Fibroblast of lung (primary cell): ENCODE results near the gene CDIPT. TPM values are rescaled to one million over a fixed set of nuclear protein-coding genes. Genes with fewer than 3 reads are reported as not detected.

ENCODE experiments used
- DNase-seq, 2 donors: peaks; one replicate each; pipeline versions ENCODE4 v3.0.0 to v3.0.0-alpha.2; 2010; ENCODE audit warnings: low read depth in 2 of 2
- H2AFZ ChIP-seq: 2 replicates; pipeline ENCODE4 v1.5.1; 2012; ENCODE audit warnings: low read length, control low read depth, inconsistent platforms
- H3K27ac ChIP-seq: 2 replicates; pipeline ENCODE4 v1.5.1; 2011; ENCODE audit warnings: low read length, control low read depth; ENCODE audit not compliant: insufficient read depth
- H3K27me3 ChIP-seq: 2 replicates; pipeline ENCODE4 v1.5.1; 2011; ENCODE audit warnings: mild to moderate bottlenecking, low read length; ENCODE audit not compliant: control insufficient read depth, insufficient read depth
- H3K36me3 ChIP-seq: 2 replicates; pipeline ENCODE4 v1.5.1; 2011; ENCODE audit warnings: low read length; ENCODE audit not compliant: control insufficient read depth, insufficient read depth
- H3K4me1 ChIP-seq: 2 replicates; pipeline ENCODE4 v1.5.1; 2011; ENCODE audit warnings: low read length; ENCODE audit not compliant: control insufficient read depth, insufficient read depth; ENCODE audit errors: extremely low read depth
- H3K4me2 ChIP-seq: 2 replicates; pipeline ENCODE4 v1.5.1; 2011; ENCODE audit warnings: low read length, control low read depth; ENCODE audit not compliant: insufficient read depth; ENCODE audit errors: extremely low read depth
- H3K4me3 ChIP-seq, 4 experiments: fragments of 200-600 bp in 1 of 4; sonication (generic) in 1 of 4; replicated peaks in 1 of 4; 2 replicates each; pipeline ENCODE4 v1.5.1; 2011 to 2016; ENCODE audit warnings: low read length in 4 of 4, low read depth in 3 of 4, mild to moderate bottlenecking in 3 of 4, control low read depth in 2 of 4, inconsistent platforms in 1 of 4, mixed read lengths in 1 of 4; ENCODE audit not compliant: insufficient read depth in 1 of 4; ENCODE audit errors: control extremely low read depth in 1 of 4
- H3K79me2 ChIP-seq: 2 replicates; pipeline ENCODE4 v1.5.1; 2012; ENCODE audit warnings: mild to moderate bottlenecking, low read length, inconsistent platforms; ENCODE audit not compliant: control insufficient read depth, insufficient read depth
- H3K9ac ChIP-seq: 2 replicates; pipeline ENCODE4 v1.5.1; 2011; ENCODE audit warnings: mild to moderate bottlenecking, low read length, control low read depth; ENCODE audit not compliant: insufficient read depth
- H3K9me3 ChIP-seq: 2 replicates; pipeline ENCODE4 v1.5.1; 2012; ENCODE audit warnings: low read depth, low read length; ENCODE audit not compliant: control insufficient read depth, insufficient read depth
- H4K20me1 ChIP-seq: 2 replicates; pipeline ENCODE4 v1.5.1; 2011; ENCODE audit warnings: low read length; ENCODE audit not compliant: control insufficient read depth, insufficient read depth; ENCODE audit errors: extremely low read depth
- CTCF ChIP-seq, 2 donors: IDR thresholded peaks in 1 of 2; conservative IDR thresholded peaks in 1 of 2; 1 replicate in 1 of 2; 2 replicates in 1 of 2; pipeline ENCODE4 v1.5.1; 2011 to 2012; ENCODE audit warnings: low read length in 2 of 2, control low read depth in 1 of 2, inconsistent platforms in 1 of 2, low read depth in 1 of 2, mild to moderate bottlenecking in 1 of 2
- EZH2 ChIP-seq: IDR thresholded peaks from 2 replicates; pipeline ENCODE4 v1.5.1; 2012; ENCODE audit warnings: low read length, control low read depth, mild to moderate bottlenecking; ENCODE audit errors: missing control alignments
- polyA plus RNA-seq, 2 donors: library from polyadenylated mRNA; depleted of rRNA in 1 of 2; stranded (reverse) in 1 of 2; unstranded in 1 of 2; fragments of >200 nt; gene quantifications; 2 replicates each; pipeline ENCODE4 v1.2.1, GENCODE V29; 2011 to 2012; ENCODE audit warnings: missing spikeins in 1 of 2
- total RNA-seq: library from RNA; depleted of rRNA; stranded (reverse); fragments of >200 nt; gene quantifications from 2 replicates; pipeline ENCODE4 v1.2.1, GENCODE V29; 2014

Gene CDIPT
- total and polyA plus RNA-seq, 2 donors (not counting 1 experiment from before 2014, with no cell fraction given) = 84.9 to 99.6 TPM

- Histone ChIP-seq H3K4me1 (no peaks in the 10 kb centered on the region), H3K9ac (no peak overlapping the region), H3K4me3 (no peak overlapping the region), H3K36me3 (peaks cover 9% of the 10 kb centered on the region), H3K27me3 (no peaks in the 10 kb centered on the region), H3K9me3 (no peaks in the 10 kb centered on the region), H3K4me2 (no peak overlapping the region), H3K27ac (no peak overlapping the region), H4K20me1 (no peaks in the 10 kb centered on the region), H3K79me2 (peaks cover 14% of the 10 kb centered on the region), H2AFZ (no peak overlapping the region)
- no peak for TF ChIP-seq EZH2
- TF ChIP-seq CTCF (conservative IDR thresholded peaks at IDR 0.05 in 1 of 2, IDR thresholded peaks at IDR 0.05 in 1 of 2; ENCODE audit: low read depth in 1 of 2, low read length in 2 of 2) = no peak
- no peak for DNase-seq
Observed at GRCh38 chr16:29858149-29858849, 4.7 kb downstream of the CDIPT start.

GRCh38 chr16:29857133-29857760 lies 5.8 kb downstream of the CDIPT start:
- Histone ChIP-seq H3K9me3 (no peaks in the 10 kb centered on the region), H3K4me2 (no peak overlapping the region), H4K20me1 (no peaks in the 10 kb centered on the region), H3K79me2 (peaks cover 9% of the 10 kb centered on the region), H2AFZ (no peak overlapping the region), H3K27ac (no peak overlapping the region), H3K27me3 (no peaks in the 10 kb centered on the region), H3K4me3 (no peak overlapping the region), H3K4me1 (no peaks in the 10 kb centered on the region), H3K9ac (no peak overlapping the region), H3K36me3 (peaks cover 9% of the 10 kb centered on the region)
- peak; percentile 61 to 73 for DNase-seq
- TF ChIP-seq CTCF (conservative IDR thresholded peaks at IDR 0.05 in 1 of 2, IDR thresholded peaks at IDR 0.05 in 1 of 2; ENCODE audit: low read depth in 1 of 2, low read length in 2 of 2) = no peak
- no peak for TF ChIP-seq EZH2

GRCh38 chr16:29854520-29855100 lies 8.4 kb downstream of the CDIPT start:
- DNase-seq = no peak
- H4K20me1 ChIP-seq = no peaks in the 10 kb centered on the region
- H3K79me2 ChIP-seq = no peaks in the 10 kb centered on the region

More at GRCh38 chr16:29854520-29855100, 8.4 kb downstream of the CDIPT start:
- no peak overlapping the region for H3K4me3 ChIP-seq
- no peaks in the 10 kb centered on the region for H3K9me3 ChIP-seq
- no peaks in the 10 kb centered on the region for H3K27me3 ChIP-seq
- H3K9ac ChIP-seq = no peak overlapping the region
- H3K36me3 ChIP-seq = peaks cover 11% of the 10 kb centered on the region
- no peak overlapping the region for H3K27ac ChIP-seq
- H2AFZ ChIP-seq = no peak overlapping the region
- H3K4me1 ChIP-seq = no peaks in the 10 kb centered on the region
- TF ChIP-seq EZH2 = no peak
- H3K4me2 ChIP-seq = no peak overlapping the region
